ENCODE results near the gene C1QTNF6.
"Not testable (repeated sequence)": the region's sequence is repeated elsewhere in the genome, so short reads cannot be mapped to it uniquely, and the experiment has no call there.

The C1QTNF6 gene

DNA sequence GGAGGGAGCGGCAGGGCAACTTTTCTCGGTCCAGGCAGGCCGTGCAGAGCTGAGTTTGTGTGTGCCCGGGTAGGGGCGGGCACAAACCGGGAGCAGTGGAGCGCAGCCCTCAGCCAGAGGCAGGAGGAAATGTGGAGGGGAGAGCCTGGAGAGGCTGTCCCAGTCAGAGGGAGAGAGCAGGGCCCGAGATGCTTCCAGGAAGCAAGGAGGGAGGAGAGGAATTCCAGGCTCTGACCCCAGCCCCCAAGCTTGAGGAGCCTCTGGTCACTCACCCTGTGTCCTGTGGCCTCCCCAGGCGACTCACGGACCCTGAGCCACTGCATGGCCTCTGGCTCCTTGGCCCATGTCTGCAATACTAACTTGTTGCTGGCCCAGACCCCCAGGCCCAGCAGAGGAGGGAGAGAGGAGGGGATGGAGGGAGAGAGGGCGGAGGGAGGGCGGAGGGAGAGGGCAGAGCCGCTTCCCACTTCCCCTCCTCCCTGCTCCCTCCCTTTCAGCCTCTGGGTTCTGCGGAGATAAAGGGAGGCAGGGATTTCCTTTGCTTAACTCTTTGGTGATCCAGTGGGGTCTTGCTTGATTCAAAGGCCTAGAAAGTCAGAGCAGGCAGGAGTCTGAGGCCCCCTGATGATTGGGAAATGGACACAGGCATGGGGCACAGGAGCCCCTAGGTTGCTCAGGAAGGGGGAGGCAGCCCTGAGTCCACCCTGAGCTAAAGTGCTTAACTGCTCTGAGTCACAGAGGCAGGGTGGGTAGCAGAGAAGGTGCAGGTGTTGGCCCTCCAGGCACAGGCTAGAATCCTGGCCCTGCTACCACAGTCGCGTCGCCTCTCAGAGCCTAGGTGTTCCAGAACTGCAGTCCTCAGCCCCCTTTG is at the start of gene C1QTNF6:
Gene C1QTNF6, minus strand, starts transcription at position 357 of the 871 bp plus-strand sequence. Its CDS starts 34 bp downstream, at position 323.
- DNase-seq: no peak

DNA sequence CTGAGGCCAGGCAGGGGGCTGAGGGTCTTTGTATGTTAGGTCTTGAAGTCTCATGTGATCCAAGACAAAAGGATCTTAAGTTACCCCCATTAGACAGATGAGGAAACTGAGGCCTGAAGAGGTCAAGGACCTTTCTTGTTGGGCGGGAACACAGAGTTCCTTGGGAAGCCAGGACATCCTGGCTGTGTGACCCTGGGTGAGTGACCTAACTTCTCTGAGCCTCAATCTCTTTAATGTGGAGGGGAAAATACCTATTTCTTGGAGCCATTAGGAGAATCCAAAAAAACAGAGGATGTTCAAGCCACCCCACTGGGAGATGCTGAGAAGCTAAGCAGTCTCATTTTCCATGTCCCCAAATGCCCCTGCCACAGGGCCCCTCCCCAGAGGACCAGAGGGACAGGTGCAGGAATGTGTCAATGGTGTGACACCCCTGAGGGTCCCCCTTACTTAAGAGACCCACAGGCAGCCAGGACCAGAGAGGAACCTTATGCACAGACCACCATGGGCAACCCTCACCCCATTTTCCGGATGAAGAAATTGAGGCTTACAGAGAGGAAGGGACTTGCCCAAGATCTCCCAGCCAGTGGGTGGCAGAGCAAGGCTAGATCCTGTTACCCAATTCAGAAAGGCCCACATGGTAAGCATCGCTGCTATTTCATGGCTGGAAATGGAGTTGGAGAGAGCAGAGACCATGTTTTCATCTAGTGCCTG is 48.0 kb upstream of the C1QTNF6 start:
- no peak for DNase-seq

DNA sequence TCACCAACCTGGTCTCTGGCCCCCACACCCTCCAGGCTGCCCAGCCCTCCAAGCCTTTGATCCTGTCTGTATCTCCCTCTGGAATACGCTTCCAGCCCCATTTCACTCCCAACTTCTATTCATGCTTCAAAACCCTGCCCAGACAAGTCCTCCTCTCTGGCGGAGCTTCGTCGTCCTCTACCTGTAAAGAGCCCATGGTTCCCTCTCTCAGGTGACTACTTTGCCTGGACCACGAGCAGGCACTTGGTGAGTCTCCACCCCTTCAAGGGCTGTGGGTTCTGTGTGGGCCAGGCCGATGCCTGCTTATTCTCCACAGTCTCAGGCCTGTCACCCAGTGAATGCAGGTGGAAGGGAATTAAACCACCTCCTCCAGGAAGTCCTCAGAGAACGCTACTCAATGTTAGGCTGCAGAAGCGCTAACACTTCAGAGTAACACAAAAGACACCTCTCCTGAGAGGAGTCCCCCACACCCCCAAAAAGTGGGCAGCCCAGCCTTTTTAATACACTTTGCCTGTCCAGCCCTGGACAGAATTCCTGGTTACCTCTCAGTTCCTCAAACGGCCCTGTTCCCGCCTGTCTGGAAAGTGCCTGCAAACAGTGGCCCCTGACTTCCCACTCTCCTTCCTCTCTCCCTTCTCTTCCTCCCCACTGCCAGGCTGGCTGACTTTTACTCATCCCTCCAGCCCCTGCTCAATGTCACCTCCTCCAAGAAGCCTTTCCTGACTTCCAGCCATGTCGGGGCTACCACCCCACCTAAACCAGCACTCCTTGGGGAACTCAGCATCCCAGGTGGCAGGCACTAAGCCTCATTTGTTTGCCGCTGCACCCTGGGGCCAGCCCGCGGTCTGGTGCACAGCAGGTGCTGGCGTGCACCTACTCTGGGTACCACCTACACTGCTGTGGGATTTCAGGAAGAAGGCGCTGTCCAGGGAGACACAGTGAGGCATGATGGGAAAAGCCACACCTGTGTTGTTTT is 47.0 kb upstream of the C1QTNF6 start:
- no peak for DNase-seq

DNA sequence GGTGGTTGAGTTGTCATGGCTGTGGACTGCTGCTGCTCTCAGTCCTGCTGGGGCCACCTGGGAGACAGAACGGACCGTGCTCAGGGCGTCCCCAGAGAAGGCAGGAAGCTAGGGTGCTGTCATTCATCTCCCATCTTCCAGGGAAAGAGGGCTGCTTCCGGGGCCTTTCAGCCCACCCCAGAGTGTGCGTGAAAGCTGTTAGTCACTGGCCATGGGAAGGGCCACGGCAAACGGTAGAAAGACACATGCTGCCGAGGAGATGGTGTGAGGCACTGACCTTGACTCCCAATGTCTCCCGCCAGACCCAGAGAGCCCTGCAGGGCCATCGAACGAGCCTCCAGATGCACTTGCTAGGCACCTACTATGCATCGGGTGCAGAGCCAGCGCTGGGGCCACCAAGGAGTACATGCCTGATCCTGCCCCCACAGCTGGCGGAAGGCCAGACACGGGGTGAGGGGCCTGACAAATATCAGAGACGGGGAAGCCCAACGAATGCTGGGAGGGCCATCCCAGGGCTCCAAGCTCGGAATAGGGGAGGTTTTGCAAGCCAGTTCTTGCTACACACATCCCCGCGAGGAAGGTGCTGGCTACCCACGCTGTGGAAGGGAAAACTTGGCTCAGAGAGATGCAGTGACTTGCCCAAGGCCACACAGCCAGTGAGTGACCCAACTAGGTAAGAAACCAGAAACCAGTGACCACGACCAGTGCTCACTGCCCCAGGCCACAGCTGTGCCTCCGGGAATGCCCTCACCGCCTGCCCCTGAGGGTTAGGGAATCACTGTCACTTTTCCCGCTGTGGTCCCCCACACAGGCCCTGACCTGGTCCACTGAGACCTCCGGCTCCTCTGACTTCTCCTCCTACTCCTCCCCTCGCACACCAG is 45.9 kb upstream of the C1QTNF6 start:
- DNase-seq: no peak

DNA sequence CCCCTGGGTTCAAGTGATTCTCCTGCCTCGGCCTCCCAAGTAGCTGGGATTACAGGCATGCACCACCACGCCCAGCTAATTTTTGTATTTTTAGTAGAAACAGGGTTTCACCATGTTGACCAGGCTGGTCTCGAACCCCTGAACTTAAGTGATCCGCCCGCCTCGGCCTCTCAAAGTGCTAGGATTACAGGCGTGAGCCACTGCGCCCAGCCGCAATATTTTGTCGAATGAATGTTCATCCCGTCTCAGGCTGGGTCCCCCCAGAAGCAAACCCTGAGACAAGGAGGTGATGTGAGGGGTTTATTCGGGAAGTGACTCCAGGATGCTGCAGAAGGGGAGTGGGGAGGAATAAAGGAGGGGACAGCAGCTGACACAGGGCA is 45.3 kb upstream of the C1QTNF6 start:
- DNase-seq: not testable (repeated sequence)

DNA sequence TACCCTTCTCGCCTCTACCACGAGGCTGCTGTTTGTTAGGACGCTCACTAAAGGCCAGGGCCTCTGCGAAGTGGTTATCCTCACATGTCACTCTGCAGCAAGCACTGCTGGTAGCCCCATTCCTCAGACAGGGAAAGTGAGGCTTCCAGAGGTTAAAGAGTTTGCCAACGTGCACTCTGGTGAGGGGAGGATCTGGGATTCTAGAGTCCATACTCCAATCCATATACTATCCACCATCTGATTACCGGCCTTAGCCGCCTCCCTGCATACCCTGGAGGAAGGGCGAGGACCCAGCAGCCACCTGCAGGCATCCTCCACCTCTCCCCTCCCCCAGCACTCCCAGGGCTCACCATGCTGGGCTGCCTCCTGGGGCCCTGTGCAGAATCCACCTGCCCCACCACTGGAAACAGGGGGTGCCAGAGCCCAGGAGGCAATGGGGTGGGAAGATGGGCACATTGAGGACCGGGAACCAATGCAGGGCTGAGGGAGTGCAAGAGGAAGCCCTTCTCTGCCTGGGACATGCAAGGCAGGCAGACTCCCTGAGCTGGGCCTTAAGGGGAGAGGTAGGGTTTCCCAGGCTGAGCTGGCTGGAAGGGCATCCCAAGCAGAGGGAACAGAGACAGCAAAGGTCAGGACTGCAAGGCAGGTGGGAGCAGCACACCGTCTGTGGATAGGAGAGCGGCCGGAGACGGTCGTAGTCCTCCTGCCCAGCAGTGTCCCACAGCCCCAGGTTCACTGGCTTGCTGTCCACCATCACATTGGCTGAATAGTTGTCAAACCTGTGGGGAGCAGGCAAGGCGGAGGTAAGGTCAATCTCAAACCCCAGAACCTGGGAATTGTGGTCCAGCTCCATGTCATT is 44.3 kb upstream of the C1QTNF6 start:
- DNase-seq: no peak

DNA sequence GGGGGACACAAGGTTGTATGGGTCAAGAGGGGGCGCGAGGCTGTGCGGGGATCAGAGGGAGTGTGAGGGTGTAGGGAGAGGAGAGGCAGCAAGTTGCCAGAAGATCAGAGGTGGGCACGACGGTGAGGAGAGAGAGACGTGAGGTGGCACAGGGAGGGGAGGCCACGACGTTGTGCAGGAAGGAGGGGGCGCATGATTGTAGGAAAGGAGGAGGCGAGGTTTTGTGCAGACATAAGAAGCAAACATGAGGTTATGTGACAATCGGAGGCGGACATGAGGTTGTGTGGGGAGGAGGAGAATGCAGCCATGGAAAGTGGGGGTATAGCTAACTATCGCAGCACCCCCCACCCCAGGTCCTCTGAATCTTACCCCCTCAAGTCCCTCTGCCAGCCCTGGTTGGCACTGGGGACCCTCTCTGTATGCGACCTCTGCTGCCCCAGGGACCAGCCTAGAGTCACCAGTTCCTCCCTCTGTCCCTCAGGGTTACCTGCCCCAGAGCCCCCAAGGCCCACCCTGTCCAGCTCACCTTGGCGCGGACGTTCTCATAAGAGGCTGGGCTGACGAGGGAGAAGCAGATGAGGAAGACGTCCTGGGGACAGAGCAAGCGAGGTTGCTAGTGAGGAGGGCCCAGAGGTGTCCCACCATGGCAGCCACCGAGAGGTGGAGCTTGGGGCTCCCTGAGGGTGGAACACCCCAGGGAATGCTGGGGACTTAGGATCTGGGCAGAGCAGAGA is 43.5 kb upstream of the C1QTNF6 start:
- DNase-seq: no peak

DNA sequence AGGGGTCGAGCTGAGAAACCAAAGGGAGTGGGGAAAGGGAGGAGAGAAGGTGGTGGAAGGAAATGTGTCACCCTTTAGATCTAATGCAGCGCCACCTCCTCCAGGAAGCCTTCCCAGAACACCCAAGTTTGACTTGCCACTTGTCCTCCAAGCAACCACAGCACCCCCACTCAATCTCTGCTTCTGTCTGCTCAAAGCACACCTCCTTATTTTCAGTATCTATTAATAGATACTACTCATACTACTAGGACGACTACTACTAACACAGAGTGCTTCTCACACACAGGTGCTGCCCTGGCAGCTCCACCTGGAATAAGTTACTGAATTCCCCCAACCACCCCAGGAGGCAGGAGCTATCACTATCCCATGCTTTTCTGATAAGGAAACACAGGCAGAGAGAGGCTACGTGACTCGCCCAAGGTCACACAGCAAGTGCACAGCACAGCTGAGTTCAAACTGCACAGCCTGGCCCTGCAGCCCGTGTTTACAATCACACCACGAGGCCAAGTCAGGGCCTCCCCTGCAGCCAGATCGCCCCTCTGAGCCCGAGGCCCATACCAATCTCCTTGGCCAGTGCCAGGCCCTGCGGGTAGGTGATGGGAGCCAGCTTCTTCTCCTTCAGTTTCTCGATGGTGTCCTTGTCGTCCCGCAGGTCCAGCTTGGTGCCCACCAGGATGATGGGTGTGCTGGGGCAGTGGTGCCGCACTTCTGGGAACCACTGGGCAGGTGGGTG is 42.8 kb upstream of the C1QTNF6 start:
- DNase-seq: no peak

DNA sequence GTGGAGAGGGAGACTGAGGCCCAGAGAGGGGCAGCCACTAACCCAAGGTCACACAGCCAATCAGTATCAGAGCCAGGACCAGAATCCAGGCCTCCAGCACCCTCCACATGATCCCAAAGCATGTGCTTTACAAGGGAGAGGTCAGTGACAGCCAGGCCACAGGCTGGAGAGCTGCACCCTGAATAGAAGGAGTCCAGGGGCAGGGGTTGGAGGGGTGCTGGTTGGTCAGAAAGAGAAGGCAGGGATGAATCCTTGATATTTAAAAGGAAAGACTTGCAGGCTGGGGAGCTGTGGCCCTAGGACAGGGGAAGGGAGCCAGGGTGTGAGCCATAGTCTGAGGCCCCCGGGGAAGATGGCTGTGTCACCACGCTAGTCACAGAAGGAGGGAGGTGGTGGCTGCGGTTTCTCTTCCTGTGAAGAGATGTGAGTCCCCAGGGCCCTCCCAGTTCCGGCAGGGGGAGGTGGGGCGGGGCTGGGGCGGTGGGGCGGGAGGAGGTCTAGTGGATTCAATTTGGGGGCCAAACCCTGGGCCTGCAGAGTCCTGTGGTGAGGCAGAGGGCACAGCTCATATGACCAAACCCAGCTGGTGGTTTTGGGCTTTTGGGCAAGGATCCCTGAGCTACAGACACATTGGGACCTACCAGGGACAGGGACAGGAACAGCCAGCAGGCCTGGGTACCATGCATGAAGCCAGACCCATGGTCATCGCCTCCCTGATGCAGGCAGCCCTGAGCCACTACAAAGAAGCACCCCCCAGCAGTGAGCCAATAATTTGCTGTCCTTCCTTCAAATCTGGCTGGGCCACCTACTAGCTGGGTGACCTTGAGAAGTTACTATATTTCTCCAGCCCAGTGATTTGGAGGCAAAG is 42.0 kb upstream of the C1QTNF6 start:
- no peak for DNase-seq

DNA sequence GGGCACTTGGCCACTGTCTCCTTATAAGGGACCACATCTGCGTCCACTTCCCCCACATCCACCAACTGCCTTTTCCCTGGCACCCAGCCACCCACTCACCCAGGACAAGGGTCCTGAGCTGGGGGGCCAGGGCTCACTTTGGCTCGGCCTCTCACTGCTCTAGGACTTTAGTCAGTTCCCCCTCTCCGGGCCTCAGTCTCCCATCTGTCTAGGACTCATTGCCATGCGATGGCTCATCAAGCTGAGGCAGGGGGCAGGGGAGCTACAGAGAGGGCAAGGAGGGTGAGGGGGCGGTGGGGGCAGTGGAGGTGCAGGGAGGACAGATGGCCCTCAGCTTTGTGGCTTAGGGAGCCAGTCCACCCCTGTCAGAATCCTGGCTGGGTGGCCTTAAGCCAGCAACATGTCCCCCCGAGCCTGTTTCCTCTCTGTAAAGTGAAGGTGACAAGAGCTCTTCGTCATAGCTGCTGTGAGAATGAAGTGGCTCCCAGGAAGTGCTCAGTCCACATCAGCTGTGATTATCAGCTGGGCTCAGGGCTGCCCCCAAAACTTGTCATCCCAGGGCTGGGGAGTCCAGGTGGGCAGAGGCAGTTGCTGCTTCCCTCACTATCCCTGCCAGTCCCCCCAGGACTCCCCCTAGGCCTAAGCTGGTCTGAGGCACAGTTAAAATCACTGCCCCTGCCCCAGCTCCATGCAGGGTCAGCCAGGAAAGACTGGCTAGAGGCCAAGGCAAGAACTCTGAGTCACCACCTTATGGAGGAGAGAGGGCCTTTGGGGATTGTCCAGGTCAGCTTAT is 41.2 kb upstream of the C1QTNF6 start:
- no peak for DNase-seq

DNA sequence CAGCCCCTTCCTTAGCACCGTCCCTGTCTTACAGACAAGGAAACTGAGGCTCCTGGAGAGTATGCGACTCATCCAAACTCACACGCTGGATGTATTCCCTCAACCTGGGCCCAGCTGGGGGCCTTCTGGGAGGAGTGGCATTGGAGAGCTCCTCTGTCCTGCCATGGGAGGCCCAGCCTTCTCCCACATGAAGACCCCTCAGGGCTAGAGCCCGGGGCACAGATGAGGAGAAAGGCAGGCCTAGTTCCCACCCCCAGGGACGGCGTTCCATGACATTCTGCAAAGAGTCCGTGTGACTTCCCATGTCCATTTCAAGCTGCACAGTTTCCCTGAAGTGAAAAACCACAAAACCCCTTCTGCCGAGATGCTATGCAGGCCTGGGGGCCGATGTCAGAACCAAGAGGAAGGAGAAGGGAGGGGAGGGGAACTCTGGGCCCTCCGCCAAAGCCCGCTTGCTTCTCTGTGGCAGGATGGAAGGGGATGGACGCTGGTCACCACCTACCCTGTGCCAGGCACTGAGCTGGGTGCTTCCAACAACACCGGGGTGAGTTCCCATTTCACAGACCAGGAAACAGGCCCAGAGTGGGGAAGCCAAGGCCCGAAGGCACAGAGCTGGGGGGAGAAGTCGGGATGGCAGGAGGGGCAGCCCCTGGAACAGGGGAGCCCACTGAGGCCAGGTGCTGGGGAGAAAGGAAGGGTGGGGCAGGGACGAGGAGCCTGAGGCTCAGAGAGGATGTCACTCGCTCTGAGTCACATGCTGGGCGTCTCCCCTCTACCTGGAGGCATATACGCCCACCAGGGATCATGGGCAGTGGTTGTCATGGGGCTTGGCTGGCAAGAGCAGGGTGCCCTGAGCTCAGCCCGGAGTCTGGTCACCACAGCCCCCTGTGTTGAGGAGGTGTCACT is 40.3 kb upstream of the C1QTNF6 start:
- DNase-seq: no peak

DNA sequence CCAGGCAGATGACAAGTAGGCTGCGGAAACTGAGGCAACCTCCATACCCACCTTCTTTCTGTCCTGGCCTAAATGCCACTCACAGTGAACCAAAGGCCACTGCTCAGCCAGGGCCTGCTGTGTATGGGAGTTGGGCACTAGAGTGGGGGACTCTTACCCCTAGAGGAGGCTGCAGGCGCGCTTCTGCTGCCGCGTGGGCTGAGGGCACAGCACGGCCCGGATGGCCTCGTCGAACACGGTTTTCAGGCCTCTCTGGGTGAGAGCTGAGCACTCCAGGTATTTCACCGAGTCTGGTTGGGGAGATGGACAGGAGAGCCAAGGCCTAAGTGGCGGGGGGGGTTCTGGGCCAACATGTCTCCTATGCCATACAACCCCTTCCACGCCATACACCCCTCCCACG is 38.5 kb upstream of the C1QTNF6 start:
- no peak for DNase-seq

DNA sequence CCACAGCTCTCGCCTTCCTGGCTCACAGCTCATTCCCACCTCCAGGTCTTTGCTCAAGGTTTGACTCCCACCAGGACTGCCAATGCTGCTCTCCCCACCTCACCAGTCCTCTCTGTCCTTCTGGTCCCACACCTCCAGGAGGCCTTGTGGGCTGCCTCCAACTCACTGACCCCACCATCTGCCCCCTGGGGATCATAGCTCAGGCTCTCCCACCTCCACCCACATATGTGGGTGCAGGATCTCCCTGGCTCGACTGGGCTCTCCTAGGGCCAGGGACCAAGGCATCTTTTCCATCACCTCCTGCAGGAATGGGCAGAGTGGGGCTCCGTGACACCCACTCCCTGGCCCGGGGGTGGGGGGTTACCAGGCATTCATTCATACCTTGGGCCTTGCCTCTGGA is 38.0 kb upstream of the C1QTNF6 start:
- no peak for DNase-seq

DNA sequence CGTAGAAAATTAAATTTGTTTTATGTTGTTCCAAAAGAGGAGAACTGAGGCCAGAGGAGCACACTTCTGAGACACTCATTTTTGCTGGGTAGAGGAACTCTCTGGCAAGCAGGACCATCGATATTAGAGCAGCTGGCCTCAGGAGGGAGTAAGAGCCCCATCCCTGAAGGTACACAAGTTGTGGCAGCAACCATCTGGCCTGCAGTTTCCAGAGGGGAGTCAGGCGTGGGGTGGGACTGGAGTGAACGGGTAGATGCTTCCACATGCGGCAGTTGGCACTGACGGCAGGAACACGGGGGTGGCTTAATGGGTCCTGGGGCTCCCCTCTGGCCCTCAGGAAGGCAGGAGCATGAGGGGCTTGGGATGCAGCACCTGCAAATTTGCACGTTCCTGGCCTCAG is 37.4 kb upstream of the C1QTNF6 start:
- no peak for DNase-seq

DNA sequence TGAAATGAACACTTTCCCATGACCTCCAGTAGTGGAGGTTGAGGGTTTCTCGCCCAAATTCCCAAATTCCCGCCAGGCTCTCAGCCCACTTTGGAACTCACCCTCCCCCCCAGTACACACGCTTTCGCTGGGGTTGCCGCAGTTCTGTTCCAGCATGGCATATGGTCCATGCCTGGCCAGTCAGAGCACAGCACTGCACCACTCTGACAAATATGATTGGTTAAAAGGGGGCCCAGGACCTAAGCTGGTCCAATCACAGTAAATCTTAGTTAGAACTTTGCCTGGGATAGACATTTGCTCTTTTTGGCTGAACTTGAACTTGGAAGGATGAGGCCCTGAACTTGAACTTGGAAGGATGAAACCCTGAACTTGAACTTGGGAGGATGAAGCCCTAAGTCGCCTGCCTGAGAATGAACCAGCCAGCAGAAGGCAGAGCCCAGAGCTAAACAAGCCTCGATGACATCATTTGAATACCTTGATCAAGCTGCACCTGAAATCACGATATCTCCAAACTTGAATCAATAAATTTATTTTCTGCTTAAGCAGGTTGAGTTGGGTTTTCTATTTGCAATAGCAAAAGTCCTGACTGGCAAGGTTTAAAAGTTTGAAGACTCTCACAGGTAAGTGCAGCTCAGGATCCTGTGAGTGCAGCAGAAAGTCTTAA is 36.8 kb upstream of the C1QTNF6 start:
- DNase-seq: no peak

DNA sequence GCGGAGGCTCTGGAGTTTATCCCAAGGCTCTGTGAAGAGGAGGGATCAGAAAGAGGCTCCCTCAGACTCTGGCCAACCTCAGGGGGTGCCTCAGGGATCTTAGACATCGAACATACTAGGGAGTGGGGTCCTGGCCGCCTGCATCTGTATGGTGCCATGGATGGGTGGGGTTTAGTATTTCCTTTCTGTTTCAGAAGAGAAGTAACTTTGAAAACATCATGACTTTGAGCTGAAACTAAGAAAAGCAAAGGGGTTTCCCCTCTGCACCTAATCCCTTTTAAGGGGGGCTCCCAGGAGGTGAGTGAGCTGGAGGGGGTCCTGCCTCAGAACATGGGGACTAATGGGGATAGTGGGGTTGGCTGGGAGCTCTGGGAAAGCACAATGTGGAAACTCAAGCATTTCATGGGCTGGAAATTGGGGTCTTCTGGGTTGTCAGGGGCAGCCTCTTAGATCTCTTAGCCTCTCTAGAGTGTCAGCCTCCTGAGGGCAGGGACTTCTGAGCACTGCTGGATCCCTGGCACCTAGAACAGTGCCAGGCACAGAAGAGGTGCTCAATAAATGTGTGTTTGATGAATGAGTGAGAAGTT is 36.0 kb upstream of the C1QTNF6 start:
- no peak for DNase-seq

Data from NCI-H2081 treated with DMSO at 0.1 percent for 48 hours (cell line).